OCI-M1 (cell line): Measurements from ENCODE around the gene PON3.

Experiments used
- DNase-seq: peaks from one replicate; lab custom pipeline; 2025; lab: John Stamatoyannopoulos, UW

PON3 gene

GRCh38 chr7:95396136-95397032, at the start of gene PON3:
TSS of gene PON3 (minus strand) at chr7:95396375. CDS start at chr7:95396350, 25 bp downstream.
- DNase-seq = no peak

- no peak for DNase-seq
Observed at GRCh38 chr7:95444796-95445195, 48.6 kb upstream of the PON3 start.

- DNase-seq = no peak
Observed at GRCh38 chr7:95441042-95441823, 45.1 kb upstream of the PON3 start.

- DNase-seq = no peak
Observed at GRCh38 chr7:95440394-95441038, 44.3 kb upstream of the PON3 start.

GRCh38 chr7:95436407-95436806, 40.2 kb upstream of the PON3 start:
- DNase-seq = no peak

- DNase-seq = no peak
Observed at GRCh38 chr7:95435422-95435780, 39.2 kb upstream of the PON3 start.

GRCh38 chr7:95434557-95435421, 38.6 kb upstream of the PON3 start, which contains the start of gene PON2:
TSS of gene PON2 (minus strand) at chr7:95435028. CDS start at chr7:95434951, 77 bp downstream.
- peak; percentile 96 for DNase-seq

GRCh38 chr7:95433952-95434556, 37.9 kb upstream of the PON3 start:
- no peak for DNase-seq

- DNase-seq = no peak
Observed at GRCh38 chr7:95433129-95433528, 37.0 kb upstream of the PON3 start.

GRCh38 chr7:95432606-95433005, 36.4 kb upstream of the PON3 start:
- peak; percentile 59 for DNase-seq

- DNase-seq = no peak
Observed at GRCh38 chr7:95430864-95431263, 34.7 kb upstream of the PON3 start.

- no peak for DNase-seq
Observed at GRCh38 chr7:95429241-95429990, 33.2 kb upstream of the PON3 start.

- DNase-seq = no peak
Observed at GRCh38 chr7:95427914-95428516, 31.8 kb upstream of the PON3 start.

GRCh38 chr7:95427166-95427565, 31.0 kb upstream of the PON3 start:
- no peak for DNase-seq

- no peak for DNase-seq
Observed at GRCh38 chr7:95425694-95426093, 29.5 kb upstream of the PON3 start.

- no peak for DNase-seq
Observed at GRCh38 chr7:95424716-95425115, 28.5 kb upstream of the PON3 start.

GRCh38 chr7:95421847-95422444, 25.8 kb upstream of the PON3 start:
- no peak for DNase-seq

- peak; percentile 50 for DNase-seq
Observed at GRCh38 chr7:95421000-95421846, 25.0 kb upstream of the PON3 start.

- DNase-seq = no peak
Observed at GRCh38 chr7:95412075-95412474, 15.9 kb upstream of the PON3 start.
